ENCODE results near the gene ARHGAP15. TPM values are rescaled to one million over a fixed set of nuclear protein-coding genes. Genes with fewer than 3 reads are reported as not detected.

The ARHGAP15 gene
- total RNA-seq, 1 donor from 2014 or later: not detected

GRCh38 chr2:143468341-143468888 is 339.2 kb downstream of the ARHGAP15 start:
- peaks cover 8% of the 10 kb centered on the region for H3K4me1 ChIP-seq (ENCODE audit: insufficient read depth, low read length)
- no peak overlapping the region for H3K9ac ChIP-seq (ENCODE audit: low read length)
- no peak for DNase-seq (ENCODE audit: low read depth)
- Mint-ChIP-seq H3K9me3 (ENCODE audit: unreplicated experiment) (no peaks in the 10 kb centered on the region), H3K4me1 (ENCODE audit: low read depth, unreplicated experiment) (peaks cover 9% of the 10 kb centered on the region), H3K36me3 (ENCODE audit: low read depth, unreplicated experiment) (no peaks in the 10 kb centered on the region), H3K4me3 (ENCODE audit: unreplicated experiment) (no peak overlapping the region), H3K27ac (ENCODE audit: unreplicated experiment) (no peak overlapping the region), H3K27me3 (ENCODE audit: low read depth, unreplicated experiment) (no peaks in the 10 kb centered on the region)
- H3K4me2 ChIP-seq (ENCODE audit: low read length): no peak overlapping the region
- no peaks in the 10 kb centered on the region for H4K20me1 ChIP-seq (ENCODE audit: insufficient read depth, low read length)
- no peak overlapping the region for H2AFZ ChIP-seq (ENCODE audit: low read depth, low read length)
- no peaks in the 10 kb centered on the region for H3K9me3 ChIP-seq (ENCODE audit: insufficient read depth, low read depth, low read length)
- H3K36me3 ChIP-seq (ENCODE audit: insufficient read depth, low read length): no peaks in the 10 kb centered on the region
- no peak for FAIRE-seq
- no peaks in the 10 kb centered on the region for H3K79me2 ChIP-seq (ENCODE audit: insufficient read depth, low read length)
- H3K27ac ChIP-seq (ENCODE audit: low read depth, low read length): no peak overlapping the region
- H3K4me3 ChIP-seq (ENCODE audit: insufficient read depth, low read depth, low read length): no peak overlapping the region
- TF ChIP-seq EZH2 (IDR thresholded peaks at IDR 0.05; ENCODE audit: insufficient read depth, low read length) (no peak), CTCF (IDR thresholded peaks at IDR 0.05; ENCODE audit: insufficient read depth, low read depth, low read length) (no peak)
- no peaks in the 10 kb centered on the region for H3K27me3 ChIP-seq (ENCODE audit: insufficient read depth, low read length)

- H3K9ac ChIP-seq (ENCODE audit: low read length): no peak overlapping the region
- TF ChIP-seq CTCF (IDR thresholded peaks at IDR 0.05; ENCODE audit: insufficient read depth, low read depth, low read length): no peak
- no peak for TF ChIP-seq EZH2 (IDR thresholded peaks at IDR 0.05; ENCODE audit: insufficient read depth, low read length)
- H2AFZ ChIP-seq (ENCODE audit: low read depth, low read length): no peak overlapping the region
- H4K20me1 ChIP-seq (ENCODE audit: insufficient read depth, low read length): no peaks in the 10 kb centered on the region
- no peaks in the 10 kb centered on the region for H3K9me3 ChIP-seq (ENCODE audit: insufficient read depth, low read depth, low read length)
- FAIRE-seq (no peak), DNase-seq (ENCODE audit: low read depth) (no peak)
- H3K4me2 ChIP-seq (ENCODE audit: low read length): no peak overlapping the region
- Mint-ChIP-seq H3K36me3 (ENCODE audit: low read depth, unreplicated experiment) (no peaks in the 10 kb centered on the region), H3K9me3 (ENCODE audit: unreplicated experiment) (no peaks in the 10 kb centered on the region), H3K27ac (ENCODE audit: unreplicated experiment) (no peak overlapping the region), H3K27me3 (ENCODE audit: low read depth, unreplicated experiment) (no peaks in the 10 kb centered on the region), H3K4me1 (ENCODE audit: low read depth, unreplicated experiment) (peaks cover 14% of the 10 kb centered on the region), H3K4me3 (ENCODE audit: unreplicated experiment) (no peak overlapping the region)
- no peaks in the 10 kb centered on the region for H3K79me2 ChIP-seq (ENCODE audit: insufficient read depth, low read length)
- H3K4me1 ChIP-seq (ENCODE audit: insufficient read depth, low read length): peaks cover 12% of the 10 kb centered on the region
- H3K4me3 ChIP-seq (ENCODE audit: insufficient read depth, low read depth, low read length): no peak overlapping the region
- no peaks in the 10 kb centered on the region for H3K36me3 ChIP-seq (ENCODE audit: insufficient read depth, low read length)
- no peak overlapping the region for H3K27ac ChIP-seq (ENCODE audit: low read depth, low read length)
- H3K27me3 ChIP-seq (ENCODE audit: insufficient read depth, low read length): no peaks in the 10 kb centered on the region
Observed at GRCh38 chr2:143469323-143469722, 340.1 kb downstream of the ARHGAP15 start.

- Mint-ChIP-seq H3K9me3 (ENCODE audit: unreplicated experiment) (no peaks in the 10 kb centered on the region), H3K4me1 (ENCODE audit: low read depth, unreplicated experiment) (peaks cover 14% of the 10 kb centered on the region), H3K36me3 (ENCODE audit: low read depth, unreplicated experiment) (no peaks in the 10 kb centered on the region), H3K27me3 (ENCODE audit: low read depth, unreplicated experiment) (no peaks in the 10 kb centered on the region), H3K4me3 (ENCODE audit: unreplicated experiment) (no peak overlapping the region), H3K27ac (ENCODE audit: unreplicated experiment) (no peak overlapping the region)
- no peaks in the 10 kb centered on the region for H3K36me3 ChIP-seq (ENCODE audit: insufficient read depth, low read length)
- no peaks in the 10 kb centered on the region for H4K20me1 ChIP-seq (ENCODE audit: insufficient read depth, low read length)
- TF ChIP-seq CTCF (IDR thresholded peaks at IDR 0.05; ENCODE audit: insufficient read depth, low read depth, low read length): no peak
- no peak for TF ChIP-seq EZH2 (IDR thresholded peaks at IDR 0.05; ENCODE audit: insufficient read depth, low read length)
- no peak overlapping the region for H2AFZ ChIP-seq (ENCODE audit: low read depth, low read length)
- H3K9ac ChIP-seq (ENCODE audit: low read length): no peak overlapping the region
- H3K4me3 ChIP-seq (ENCODE audit: insufficient read depth, low read depth, low read length): no peak overlapping the region
- peaks cover 17% of the 10 kb centered on the region for H3K4me1 ChIP-seq (ENCODE audit: insufficient read depth, low read length)
- no peak overlapping the region for H3K27ac ChIP-seq (ENCODE audit: low read depth, low read length)
- no peak for FAIRE-seq
- DNase-seq (ENCODE audit: low read depth): no peak
- H3K9me3 ChIP-seq (ENCODE audit: insufficient read depth, low read depth, low read length): no peaks in the 10 kb centered on the region
- H3K79me2 ChIP-seq (ENCODE audit: insufficient read depth, low read length): no peaks in the 10 kb centered on the region
- no peaks in the 10 kb centered on the region for H3K27me3 ChIP-seq (ENCODE audit: insufficient read depth, low read length)
- H3K4me2 ChIP-seq (ENCODE audit: low read length): no peak overlapping the region
Observed at GRCh38 chr2:143471550-143471949, 342.3 kb downstream of the ARHGAP15 start.
